Measurements from ENCODE around the gene CBS.
"Not testable (repeated sequence)": the region's sequence is repeated elsewhere in the genome, so short reads cannot be mapped to it uniquely, and the experiment has no call there.

CBS gene

DNA sequence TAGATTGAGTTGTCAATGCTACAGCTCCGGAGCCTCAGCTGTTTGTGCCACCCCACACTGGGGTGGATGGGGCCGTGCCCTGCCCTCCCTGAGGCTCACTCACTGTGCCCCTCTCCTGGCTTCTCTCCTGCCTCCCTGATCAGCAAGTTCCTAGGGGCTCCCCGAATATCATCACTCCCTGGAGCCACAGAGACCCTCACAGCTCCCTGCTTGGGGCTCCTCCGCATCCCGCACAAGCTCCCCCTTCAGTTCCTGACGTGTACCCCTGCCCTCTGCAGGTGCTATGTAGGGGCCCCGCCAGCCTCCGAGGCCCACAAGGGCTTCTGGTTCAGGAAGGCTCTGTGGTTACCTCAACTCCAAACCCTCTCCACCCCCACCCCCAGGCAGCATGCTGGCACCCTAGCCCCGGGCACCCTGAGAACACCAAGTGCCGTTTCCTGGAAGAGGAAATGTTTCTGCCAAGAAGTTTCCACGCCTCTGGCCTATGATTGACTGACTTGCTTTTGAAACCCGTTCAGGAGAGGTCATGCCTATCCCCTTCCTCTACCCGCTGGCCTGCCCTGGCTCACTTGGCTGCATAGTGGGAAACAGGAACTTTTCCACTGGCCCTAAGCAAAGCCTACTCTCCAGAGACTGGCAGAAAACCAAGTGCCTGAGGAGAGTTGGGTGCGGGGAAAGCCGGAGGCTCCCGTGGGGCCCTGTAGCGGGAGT is 30.3 kb downstream of the CBS start:
- not testable (repeated sequence) for H3K4me1 ChIP-seq (ENCODE audit: insufficient read depth, low read length); H3K9me3 ChIP-seq (ENCODE audit: control insufficient read depth, insufficient read depth, low read length); H3K36me3 ChIP-seq (ENCODE audit: insufficient read depth, low read length); H3K9ac ChIP-seq (ENCODE audit: low read depth, low read length)

DNA sequence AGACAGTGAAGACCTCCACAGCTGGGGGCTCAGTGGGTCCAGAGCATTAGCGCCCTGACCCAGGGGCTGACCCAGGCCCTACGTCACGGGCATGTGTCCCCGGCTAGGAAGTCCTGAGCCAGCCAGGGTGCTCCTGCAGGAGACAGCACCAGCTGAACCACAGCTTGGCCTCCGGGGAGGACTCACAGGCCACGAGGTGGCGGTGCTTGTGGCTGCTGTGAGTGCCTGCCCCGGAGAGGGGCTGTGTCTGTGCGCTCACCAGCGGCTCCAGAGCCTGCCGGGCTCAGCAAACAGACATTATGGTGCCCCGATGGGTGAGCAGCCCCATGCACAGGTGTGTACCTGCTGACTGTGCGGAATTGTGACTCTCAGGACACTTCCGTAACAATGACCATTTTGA is 31.1 kb downstream of the CBS start:
- not testable (repeated sequence) for H3K4me1 ChIP-seq (ENCODE audit: insufficient read depth, low read length); H3K36me3 ChIP-seq (ENCODE audit: insufficient read depth, low read length); H3K9ac ChIP-seq (ENCODE audit: low read depth, low read length); H3K9me3 ChIP-seq (ENCODE audit: control insufficient read depth, insufficient read depth, low read length)

DNA sequence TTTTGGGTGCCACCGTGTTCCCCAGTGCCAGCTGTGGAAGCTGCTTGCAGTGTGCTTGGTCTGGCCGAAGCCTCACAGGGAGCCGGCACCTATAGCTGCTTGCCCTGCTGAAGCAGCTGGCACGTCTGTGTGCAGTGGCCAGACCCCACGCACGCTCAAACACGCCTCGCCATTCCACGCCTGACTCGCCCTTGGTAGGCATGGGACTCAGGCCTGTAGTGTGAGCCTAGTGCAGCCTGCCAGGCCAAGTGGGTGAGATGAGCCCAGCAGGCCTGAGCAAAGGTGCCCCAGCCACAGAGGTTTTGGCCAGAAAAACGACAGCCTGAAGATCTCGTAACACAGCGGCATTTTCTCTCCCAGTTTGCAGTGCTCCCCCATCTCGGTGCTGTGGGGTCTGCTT is 32.3 kb downstream of the CBS start:
- H3K4me1 ChIP-seq (ENCODE audit: insufficient read depth, low read length); H3K36me3 ChIP-seq (ENCODE audit: insufficient read depth, low read length); H3K9ac ChIP-seq (ENCODE audit: low read depth, low read length); H3K9me3 ChIP-seq (ENCODE audit: control insufficient read depth, insufficient read depth, low read length): not testable (repeated sequence)

DNA sequence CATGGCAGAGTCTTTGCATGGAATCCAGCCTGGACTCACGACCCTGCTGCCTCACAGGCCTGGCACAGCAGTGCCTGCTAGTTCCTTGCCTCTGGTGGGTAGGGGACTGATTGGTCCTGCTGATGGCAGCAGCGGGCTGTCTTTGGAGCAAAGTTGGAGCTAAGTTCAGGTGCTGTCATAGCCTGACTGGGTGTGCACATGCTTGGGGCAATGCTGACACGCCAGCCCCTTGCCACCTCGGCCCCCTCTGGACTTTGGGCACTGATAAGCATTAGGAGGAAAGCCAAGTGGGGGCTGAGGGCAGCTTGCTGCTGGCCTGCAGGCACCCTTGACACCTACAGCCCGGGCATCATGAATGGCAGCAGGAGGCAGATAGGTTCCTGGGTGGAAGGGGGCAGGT is 33.5 kb downstream of the CBS start:
- H3K4me1 ChIP-seq (ENCODE audit: insufficient read depth, low read length); H3K36me3 ChIP-seq (ENCODE audit: insufficient read depth, low read length); H3K9ac ChIP-seq (ENCODE audit: low read depth, low read length); H3K9me3 ChIP-seq (ENCODE audit: control insufficient read depth, insufficient read depth, low read length): not testable (repeated sequence)

DNA sequence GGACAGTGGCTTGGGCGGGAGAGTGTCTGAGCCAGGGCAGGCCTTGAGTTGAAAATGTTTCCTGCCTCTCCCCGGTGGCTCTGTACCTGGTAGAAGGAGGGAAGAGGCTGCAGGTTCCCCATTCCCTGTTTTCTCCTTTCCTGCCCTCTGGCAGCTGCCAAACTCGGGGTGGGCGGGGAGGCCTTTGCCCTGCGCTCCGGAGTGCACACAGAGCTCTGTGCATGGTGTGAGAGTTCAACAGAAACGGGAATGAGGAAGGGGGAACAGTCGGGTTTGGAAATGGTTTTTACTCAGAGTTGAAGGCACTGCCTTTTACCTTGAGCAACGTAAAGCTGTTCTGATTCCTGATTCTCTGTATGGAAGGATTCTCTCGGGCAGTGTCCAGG is 37.0 kb downstream of the CBS start:
- not testable (repeated sequence) for H3K4me1 ChIP-seq (ENCODE audit: insufficient read depth, low read length); H3K9ac ChIP-seq (ENCODE audit: low read depth, low read length); H3K36me3 ChIP-seq (ENCODE audit: insufficient read depth, low read length); H3K9me3 ChIP-seq (ENCODE audit: control insufficient read depth, insufficient read depth, low read length)

DNA sequence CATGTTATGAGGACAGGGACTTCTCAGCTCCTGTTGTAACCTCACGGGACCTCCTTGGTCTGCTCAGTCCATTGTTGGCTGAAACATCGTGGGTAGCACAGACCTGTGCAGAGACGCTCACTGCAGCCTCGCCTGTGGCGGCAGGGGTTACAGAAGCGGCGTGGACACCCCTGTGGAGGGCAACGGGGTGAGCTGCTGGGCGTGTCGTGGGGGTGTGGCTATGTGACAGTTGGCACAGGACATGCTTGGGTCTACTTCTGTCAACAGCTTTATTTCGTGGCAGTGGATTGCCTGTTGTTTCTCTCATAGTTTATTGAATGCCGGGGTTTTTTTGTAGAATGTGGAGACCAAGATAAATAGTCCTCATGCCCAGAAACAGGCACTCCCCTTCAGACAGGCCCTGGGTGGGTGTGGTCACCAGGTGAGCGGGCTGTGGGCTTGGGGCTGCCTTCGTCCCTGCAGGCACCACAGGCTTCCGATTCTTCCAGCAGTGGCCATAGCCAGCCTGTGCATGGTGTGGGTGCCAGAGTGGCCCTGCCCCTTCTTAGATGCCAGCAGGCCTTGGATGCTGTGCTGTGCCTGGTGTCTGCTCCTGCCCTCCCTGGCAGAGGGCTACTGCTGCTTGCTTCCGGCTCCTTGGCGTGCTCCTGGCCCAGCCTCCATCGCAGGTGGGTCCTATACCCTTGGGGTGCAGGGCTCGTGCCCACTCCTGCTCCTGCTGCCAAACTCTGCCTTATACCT is 37.5 kb downstream of the CBS start:
- H3K9me3 ChIP-seq (ENCODE audit: control insufficient read depth, insufficient read depth, low read length); H3K4me1 ChIP-seq (ENCODE audit: insufficient read depth, low read length); H3K9ac ChIP-seq (ENCODE audit: low read depth, low read length); H3K36me3 ChIP-seq (ENCODE audit: insufficient read depth, low read length): not testable (repeated sequence)

DNA sequence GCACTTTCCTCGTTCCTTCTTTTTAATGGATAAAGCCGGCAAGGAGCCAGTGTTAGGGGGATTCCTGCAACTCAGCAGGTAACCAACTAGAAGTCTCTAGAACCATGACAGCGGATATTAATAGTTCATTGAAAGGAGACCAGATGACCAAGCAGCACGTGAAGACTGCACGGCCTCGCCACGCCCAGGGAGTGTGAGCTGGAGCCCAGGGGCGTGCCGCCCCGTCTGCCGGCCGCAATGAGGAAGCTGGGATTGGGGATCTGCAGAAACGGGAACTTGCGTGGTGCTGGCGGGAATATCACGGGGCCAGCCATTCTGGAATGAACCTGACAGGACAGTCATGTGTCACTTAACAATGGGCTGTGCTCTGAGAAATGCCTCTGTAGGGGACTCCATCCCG is 38.7 kb downstream of the CBS start:
- H3K36me3 ChIP-seq (ENCODE audit: insufficient read depth, low read length); H3K9ac ChIP-seq (ENCODE audit: low read depth, low read length); H3K9me3 ChIP-seq (ENCODE audit: control insufficient read depth, insufficient read depth, low read length); H3K4me1 ChIP-seq (ENCODE audit: insufficient read depth, low read length): not testable (repeated sequence)

DNA sequence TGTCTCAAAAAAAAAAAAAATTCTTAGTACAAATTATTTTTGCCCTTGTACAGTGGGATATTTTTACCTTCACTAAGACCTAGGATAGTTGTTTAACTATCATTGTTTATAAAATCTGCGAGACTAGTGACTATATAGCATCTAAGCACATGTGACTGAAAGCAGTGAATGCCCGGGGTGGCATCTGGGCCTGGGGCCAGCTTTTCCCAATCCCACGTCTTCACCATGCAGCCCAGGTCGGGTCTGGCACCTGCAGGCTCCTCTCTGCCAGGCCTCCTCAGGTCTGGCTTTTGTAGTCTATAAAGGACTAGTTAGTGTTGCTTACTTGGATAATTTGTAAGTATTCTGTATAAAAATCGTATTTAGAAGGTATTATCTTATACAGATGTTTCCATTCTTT is 40.8 kb downstream of the CBS start:
- Histone ChIP-seq H3K4me1 (ENCODE audit: insufficient read depth, low read length) (no peaks in the 10 kb centered on the region), H3K9me3 (ENCODE audit: control insufficient read depth, insufficient read depth, low read length) (no peaks in the 10 kb centered on the region), H3K36me3 (ENCODE audit: insufficient read depth, low read length) (peaks cover 10% of the 10 kb centered on the region), H3K9ac (ENCODE audit: low read depth, low read length) (no peak overlapping the region)

DNA sequence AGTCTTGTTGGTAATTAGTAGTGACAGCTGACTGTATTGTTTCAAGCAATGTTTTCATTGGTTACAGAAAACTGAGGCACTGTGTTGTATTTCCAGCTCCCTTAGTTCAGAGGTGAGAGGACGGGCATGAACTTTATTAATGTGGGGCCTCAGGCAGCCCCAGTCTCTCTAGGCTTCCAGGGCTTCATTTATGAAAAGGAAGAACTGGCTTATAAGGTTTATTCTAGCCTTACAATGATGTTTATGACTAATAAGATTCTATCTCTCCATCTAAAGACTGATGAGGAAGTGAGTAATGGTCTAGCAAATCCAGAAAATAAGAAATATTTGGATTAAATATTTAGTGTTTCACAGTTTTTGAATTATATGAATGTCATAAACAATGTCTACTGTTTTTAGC is 41.5 kb downstream of the CBS start:
- no peak overlapping the region for H3K9ac ChIP-seq (ENCODE audit: low read depth, low read length)
- H3K4me1 ChIP-seq (ENCODE audit: insufficient read depth, low read length) = no peaks in the 10 kb centered on the region
- H3K9me3 ChIP-seq (ENCODE audit: control insufficient read depth, insufficient read depth, low read length) = no peaks in the 10 kb centered on the region
- peaks cover 13% of the 10 kb centered on the region for H3K36me3 ChIP-seq (ENCODE audit: insufficient read depth, low read length)

DNA sequence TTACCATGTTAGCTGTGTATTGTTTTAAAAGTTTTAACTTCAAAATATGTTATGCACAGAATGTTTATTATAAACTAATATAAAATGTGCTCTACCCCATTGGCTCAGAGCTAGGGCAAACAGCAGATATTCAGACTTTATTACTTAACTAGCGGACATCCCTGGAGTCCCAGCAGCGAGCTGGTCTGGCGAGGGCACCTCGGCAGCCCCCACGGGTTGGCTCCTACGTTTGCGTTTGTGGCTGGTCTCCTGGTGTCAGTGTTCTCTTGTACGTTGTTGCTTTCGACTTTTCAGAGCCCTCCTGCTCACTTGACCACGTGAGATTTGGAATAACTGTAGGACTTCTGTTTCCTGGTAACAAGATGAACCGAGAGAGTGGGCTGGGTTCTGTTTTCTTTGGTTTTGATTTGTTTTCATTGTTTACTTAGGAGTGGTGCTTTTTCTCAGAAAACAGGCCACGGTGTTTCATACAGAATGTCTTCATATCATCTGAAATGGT is 44.5 kb downstream of the CBS start:
- H3K36me3 ChIP-seq (ENCODE audit: insufficient read depth, low read length) = peaks cover 20% of the 10 kb centered on the region
- H3K4me1 ChIP-seq (ENCODE audit: insufficient read depth, low read length) = no peaks in the 10 kb centered on the region
- no peaks in the 10 kb centered on the region for H3K9me3 ChIP-seq (ENCODE audit: control insufficient read depth, insufficient read depth, low read length)
- no peak overlapping the region for H3K9ac ChIP-seq (ENCODE audit: low read depth, low read length)

DNA sequence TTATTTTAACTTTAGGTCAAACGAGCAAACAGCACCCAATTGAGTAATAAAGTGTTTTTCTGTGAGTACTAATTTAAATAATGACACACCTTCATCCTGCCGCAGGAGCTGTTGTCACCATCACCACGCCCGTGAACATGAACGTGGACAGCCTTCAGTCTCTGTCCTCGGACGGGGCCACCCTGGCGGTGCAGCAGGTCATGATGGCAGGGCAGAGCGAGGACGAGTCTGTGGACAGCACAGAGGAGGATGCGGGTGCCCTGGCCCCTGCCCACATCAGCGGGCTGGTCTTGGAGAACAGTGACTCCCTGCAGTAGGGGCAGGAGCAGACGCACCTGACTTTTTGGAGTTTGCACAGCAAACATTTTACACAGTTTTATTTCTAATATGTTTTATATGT is 45.9 kb downstream of the CBS start:
- no peaks in the 10 kb centered on the region for H3K9me3 ChIP-seq (ENCODE audit: control insufficient read depth, insufficient read depth, low read length)
- peaks cover 25% of the 10 kb centered on the region for H3K36me3 ChIP-seq (ENCODE audit: insufficient read depth, low read length)
- no peak overlapping the region for H3K9ac ChIP-seq (ENCODE audit: low read depth, low read length)
- H3K4me1 ChIP-seq (ENCODE audit: insufficient read depth, low read length) = peaks cover 3% of the 10 kb centered on the region; the same call in 1 of the 2 replicates

DNA sequence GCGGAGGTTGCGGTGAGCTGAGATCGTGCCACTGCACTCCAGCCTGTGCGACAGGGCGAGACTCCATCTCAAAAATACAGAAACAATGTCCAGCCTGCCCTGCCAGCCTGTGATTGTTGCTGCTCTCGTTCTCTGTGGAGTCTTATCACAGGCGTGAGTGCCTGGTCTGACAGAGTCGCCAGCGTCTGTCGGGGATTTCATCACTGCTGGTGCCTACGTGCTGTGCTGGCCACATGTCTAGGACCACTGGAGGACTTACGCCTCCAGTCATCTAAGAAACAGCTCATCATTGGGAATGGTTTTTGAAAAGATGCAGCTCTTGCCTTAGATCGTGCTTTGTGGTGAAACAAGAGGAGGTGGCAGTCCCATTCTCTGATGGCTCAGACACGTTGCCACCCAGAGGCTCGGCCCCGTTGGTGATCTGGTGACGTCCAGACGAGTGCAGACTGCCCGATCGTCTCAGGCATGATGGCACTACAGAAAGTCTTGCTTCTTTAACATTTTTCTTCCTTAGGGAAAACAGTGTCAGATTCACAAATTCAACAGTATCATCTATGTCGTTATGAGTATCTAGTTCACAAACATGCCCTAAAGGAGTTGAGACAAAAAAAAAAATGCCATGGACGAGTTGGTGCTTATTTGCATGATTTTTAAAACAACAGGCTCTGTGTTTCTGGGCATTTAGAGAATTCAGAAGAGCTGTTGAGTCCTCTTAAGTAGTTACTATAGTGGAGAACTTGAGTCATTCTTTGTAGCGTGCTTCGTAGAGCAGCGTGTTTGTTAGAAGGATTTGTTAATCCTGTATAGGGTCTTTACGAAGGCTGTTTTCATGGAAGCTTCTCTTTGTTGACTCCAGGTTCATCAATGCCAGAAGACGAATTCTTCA is 47.5 kb downstream of the CBS start:
- Histone ChIP-seq H3K4me1 (ENCODE audit: insufficient read depth, low read length) (peaks cover 3% of the 10 kb centered on the region; the same call in 1 of the 2 replicates), H3K9ac (ENCODE audit: low read depth, low read length) (no peak overlapping the region), H3K36me3 (ENCODE audit: insufficient read depth, low read length) (peaks cover 25% of the 10 kb centered on the region), H3K9me3 (ENCODE audit: control insufficient read depth, insufficient read depth, low read length) (no peaks in the 10 kb centered on the region)

DNA sequence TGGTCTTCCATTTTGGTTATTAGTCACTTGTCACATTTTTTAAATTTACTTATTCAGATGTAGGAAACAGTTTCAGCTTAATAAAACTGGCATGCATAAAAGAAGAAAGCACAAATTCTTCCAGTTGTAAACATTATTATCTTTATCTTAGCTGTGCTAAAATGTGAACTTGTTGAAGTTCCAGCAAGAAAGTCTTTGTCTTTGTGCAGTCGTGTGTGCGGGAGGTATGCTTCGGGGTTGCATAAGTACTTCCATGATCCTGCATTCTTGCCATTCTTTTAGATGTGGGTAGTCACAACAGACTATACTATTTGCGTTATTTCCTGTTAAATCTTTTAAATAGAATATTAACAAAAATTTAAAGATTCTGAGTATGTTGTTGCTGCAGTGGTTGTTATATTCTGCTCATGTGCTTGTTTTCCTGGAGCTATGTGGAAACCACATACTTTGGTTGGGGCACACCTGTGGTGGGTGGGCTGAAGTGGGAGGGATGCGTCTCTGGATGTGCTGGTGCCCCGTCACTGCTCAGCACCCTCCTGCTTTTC is 49.9 kb downstream of the CBS start:
- H3K36me3 ChIP-seq (ENCODE audit: insufficient read depth, low read length) = peaks cover 17% of the 10 kb centered on the region
- peaks cover 3% of the 10 kb centered on the region; the same call in 1 of the 2 replicates for H3K4me1 ChIP-seq (ENCODE audit: insufficient read depth, low read length)
- no peaks in the 10 kb centered on the region for H3K9me3 ChIP-seq (ENCODE audit: control insufficient read depth, insufficient read depth, low read length)
- H3K9ac ChIP-seq (ENCODE audit: low read depth, low read length) = no peak overlapping the region

DNA sequence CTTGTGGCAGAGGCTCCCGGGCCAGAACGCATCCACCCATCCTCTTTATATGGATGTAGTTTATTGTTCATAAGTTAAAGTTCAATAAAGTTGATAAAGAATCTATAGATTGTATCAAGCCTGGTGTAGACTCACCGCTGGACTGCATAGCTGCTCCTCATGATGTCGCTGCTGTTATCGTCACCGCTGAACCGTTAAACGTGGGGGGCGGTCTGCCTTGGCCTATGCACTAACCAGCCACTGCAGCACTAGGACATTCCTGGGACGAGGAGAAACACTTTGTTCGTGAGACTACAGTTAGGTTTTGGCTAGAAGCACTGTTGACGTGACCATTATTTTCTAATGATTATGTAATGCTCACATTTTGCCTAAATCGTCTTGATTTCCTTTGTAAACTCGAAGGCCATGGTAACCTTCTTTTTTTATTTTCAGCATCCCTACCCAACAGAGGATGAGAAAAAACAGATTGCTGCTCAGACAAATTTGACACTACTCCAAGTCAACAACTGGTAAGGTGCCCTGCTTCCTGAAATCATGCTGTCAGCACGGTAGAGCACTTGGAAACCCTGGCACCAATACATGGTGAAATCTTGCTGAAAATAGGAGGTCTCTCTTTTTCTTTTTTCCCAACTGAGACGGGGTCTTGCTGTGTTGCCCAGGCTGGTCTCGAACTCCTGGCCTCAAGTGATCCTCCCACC is 51.0 kb downstream of the CBS start:
- Histone ChIP-seq H3K36me3 (ENCODE audit: insufficient read depth, low read length) (peaks cover 12% of the 10 kb centered on the region; the same call in 1 of the 2 replicates), H3K4me1 (ENCODE audit: insufficient read depth, low read length) (peaks cover 3% of the 10 kb centered on the region; the same call in 1 of the 2 replicates), H3K9me3 (ENCODE audit: control insufficient read depth, insufficient read depth, low read length) (no peaks in the 10 kb centered on the region), H3K9ac (ENCODE audit: low read depth, low read length) (no peak overlapping the region)

Data from ES-I3 (cell line).